Stimulated activated naive CD4-positive, alpha-beta T cell treated with Interleukin-2 at 50 U/mL for 16 hours (primary cell): ENCODE measurements around the gene MTX1.
A peak's percentile ranks its signal among the peaks of the same experiment; 100 is the strongest.
"Not testable (repeated sequence)": the region's sequence is repeated elsewhere in the genome, so short reads cannot be mapped to it uniquely, and the experiment has no call there.

Experiments
- DNase-seq: peaks from one replicate; lab custom pipeline; 2025; lab: John Stamatoyannopoulos, UW

The MTX1 gene, protein sequence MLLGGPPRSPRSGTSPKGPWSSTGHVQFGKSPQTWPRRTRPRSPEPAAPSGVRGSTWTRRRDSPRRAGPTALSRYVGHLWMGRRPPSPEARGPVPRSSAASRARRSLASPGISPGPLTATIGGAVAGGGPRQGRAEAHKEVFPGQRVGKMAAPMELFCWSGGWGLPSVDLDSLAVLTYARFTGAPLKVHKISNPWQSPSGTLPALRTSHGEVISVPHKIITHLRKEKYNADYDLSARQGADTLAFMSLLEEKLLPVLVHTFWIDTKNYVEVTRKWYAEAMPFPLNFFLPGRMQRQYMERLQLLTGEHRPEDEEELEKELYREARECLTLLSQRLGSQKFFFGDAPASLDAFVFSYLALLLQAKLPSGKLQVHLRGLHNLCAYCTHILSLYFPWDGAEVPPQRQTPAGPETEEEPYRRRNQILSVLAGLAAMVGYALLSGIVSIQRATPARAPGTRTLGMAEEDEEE

GRCh38 chr1:155208541-155209311, at the start of gene MTX1:
TSS of gene MTX1 (plus strand) at chr1:155208695. CDS start at chr1:155208805, 110 bp downstream.
- DNase-seq, result peak; percentile 87

GRCh38 chr1:155158991-155159390, 49.5 kb upstream of the MTX1 start:
- DNase-seq, result no peak

DNA sequence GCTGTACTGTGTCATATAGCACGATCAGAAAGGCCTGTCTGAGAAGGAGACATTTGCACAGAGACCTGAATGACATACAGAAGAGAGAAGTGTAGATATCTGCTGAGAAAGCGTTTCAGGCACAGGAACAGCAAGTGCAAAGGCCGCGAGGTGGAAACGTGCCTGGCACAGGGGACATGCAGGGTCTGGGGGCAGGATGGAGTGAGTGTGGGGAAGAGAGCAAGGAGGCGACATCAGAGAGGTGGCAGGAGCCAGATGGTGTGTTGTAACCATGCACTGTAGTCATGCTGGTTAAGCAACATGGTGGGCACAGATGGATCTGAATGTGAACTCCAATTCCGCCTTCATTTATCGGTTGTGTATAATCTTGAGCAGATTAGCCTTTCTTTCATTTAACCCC, 48.4 kb upstream of the MTX1 start:
- no peak for DNase-seq

GRCh38 chr1:155162631-155163030, 45.9 kb upstream of the MTX1 start:
- DNase-seq, result not testable (repeated sequence)

DNA sequence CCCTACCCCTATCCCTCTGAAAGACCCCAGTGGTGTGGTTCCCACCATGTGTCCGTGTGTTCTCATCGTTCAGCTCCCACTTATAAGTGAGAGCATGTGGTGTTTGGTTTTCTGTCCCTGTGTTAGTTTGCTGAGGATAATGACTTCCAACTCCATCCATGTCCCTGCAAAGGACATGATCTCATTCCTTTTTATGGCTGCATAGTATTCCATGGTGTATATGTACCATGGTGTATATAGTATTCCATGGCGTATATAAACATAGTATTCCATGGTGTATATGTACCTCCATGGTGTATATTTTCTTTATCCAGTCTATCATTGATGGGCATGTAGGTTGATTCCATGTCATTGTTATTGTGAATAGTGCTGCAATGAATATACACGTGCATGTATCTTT, 44.7 kb upstream of the MTX1 start:
- not testable (repeated sequence) for DNase-seq

DNA sequence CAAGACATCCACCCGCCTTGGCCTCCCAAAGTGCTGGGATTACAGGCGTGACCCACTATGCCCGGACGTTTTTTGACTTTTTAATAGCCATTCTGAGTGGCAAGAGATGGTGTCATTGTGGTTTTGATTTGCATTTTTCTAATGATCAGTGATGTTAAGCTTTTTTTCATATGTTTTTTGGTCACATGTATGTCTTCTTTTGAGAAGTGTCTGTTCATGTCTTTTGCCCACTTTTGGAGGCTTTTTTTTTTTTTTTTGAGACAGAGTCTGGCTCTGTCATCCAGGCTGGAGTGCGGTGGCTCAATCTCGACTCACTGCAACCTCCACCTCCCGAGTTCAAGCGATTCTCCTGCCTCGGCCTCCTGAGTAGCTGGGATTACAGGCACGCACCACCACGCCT, 43.9 kb upstream of the MTX1 start:
- not testable (repeated sequence) for DNase-seq

DNA sequence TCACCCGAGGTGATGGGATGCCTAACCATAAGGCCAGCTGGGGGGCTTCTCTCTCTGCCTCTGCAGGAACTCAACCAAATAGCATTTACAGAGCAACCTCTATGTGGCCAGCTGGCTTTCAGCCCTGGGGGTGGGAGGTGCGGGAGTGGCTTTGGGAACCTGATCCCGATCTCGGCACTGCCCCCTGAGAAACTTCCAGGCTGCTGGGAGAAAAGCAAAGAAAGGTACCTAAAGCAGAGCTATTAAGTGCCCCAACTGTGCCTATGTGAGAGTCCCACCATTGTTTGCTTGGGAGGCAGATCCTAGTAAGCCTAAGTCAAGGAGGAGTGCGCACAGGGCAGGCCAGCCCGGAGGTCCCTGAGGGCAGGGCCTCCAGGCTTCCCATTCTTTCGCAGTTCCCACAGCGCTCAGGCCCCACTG, 42.4 kb upstream of the MTX1 start:
- DNase-seq, result no peak

DNA sequence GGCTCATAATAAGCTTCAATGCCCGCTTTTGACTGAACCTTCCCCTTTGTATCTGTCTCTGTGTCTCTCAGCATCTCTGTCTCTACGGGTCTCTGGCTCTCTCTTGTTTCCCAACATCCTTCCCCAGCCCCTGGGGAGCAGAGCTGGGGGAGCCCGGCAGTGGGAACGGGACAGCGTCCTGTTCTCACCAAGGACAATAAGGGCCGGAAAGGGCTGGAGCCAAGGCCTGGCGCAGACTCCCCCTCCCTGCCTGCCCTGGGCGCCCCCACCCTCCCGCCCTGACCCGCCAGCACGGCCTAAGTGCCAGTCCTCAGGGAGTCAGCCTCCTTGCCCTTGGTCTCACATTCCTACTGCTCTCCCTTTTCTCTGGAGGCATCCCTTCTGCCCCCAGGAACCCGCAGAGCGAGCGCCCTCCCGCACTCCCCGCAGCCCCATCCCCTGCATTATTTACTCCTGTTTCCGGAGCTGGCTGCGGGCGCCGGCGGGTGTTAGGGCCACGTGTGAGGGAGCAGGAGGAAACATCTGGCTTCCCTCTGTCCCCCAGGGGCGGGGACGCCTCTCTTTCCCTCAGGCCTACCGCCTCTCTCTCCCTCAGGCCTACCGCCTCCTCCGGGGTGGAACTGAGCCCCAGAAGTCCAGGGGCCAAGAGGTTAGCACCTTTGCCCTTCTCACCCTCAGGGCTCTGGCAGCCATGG, 41.9 kb upstream of the MTX1 start:
- no peak for DNase-seq

GRCh38 chr1:155167166-155168104, 41.1 kb upstream of the MTX1 start:
- peak; percentile 77 for DNase-seq

GRCh38 chr1:155168105-155168445, 40.4 kb upstream of the MTX1 start:
- DNase-seq, result not testable (repeated sequence)

DNA sequence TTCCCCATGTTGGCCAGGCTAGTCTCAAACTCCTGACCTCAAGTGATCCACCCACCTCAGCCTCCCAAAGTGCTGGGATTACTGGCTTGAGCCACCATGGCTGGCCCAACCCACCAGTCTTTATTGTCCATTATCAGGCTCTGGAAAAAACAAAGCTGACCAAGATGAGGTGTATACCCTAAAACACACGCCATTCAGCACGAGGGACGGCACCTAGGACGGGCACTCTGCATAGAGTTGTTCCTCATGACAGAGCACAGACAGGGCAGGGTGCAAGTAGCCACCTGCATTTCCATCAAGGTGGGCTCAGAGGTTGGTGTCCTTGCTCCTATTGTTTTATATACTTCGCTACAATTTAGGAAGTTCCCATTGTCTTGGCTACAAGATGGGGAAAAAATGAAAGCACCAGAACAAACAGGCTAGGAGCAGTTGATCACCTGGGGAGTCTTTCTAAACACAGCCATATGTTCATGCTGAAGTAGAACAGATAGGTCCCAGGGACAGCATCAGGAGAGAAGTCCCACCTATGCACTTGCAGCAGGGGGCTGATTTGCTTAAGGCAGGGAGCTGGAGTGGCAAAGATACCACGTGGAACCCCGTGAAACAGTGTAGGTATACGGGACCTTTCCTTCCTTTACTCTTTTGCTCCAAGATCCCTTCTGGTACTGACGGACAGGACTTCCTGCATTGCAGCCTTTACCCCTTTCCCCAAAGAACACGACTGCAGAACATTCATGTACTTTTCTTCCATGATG, 39.9 kb upstream of the MTX1 start:
- no peak for DNase-seq

DNA sequence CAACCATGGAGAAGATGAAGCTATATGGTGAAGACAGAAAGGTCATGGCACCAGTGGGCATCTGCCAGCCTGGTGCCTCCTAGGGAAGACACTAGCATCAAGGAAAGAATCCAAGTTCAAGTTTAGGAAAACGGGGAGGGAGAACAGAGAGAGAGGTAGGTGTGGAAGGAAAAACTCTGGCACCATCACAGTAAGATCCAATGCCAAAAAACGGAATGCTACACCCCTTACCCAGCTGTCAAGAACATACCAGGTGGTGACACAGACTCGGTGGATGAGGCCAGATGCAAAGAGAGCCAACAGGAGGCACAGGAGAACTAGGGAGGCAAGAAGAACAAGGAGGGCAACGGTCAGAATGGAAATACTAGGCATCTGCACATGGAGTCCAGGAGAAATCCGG, 39.0 kb upstream of the MTX1 start:
- DNase-seq, result no peak

DNA sequence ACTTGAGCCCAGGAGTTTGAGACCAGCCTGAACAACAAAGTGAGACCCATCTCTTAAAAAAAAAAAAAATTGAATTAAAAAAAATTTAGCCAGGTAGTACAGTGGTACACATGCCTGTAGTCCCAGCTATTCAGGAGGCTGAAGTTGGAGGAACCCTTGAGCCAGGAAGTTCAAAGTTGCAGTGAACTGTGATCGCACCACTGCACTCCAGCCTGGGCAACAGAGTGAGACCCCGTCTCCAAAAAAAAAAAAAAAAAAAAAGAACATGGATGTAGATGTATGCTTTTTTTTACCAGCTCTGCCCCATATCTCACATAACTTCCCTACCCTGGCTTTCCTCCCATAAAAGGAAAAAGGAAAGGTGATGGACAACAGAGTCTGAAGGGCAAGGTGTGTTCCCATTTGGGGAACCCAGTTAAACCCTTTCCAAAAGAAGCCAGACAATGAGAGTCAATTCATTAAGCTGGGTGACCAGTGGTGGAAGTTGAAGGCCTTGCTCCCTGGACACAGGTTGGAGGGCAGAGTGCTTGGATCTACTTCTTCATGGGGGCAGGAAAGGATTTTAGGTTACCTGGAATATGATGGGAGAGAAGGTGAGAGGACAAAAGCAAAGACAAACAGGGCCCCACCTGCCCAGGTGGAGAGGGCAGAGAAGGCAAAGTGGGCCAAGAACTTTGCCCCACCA, 38.3 kb upstream of the MTX1 start:
- no peak for DNase-seq

DNA sequence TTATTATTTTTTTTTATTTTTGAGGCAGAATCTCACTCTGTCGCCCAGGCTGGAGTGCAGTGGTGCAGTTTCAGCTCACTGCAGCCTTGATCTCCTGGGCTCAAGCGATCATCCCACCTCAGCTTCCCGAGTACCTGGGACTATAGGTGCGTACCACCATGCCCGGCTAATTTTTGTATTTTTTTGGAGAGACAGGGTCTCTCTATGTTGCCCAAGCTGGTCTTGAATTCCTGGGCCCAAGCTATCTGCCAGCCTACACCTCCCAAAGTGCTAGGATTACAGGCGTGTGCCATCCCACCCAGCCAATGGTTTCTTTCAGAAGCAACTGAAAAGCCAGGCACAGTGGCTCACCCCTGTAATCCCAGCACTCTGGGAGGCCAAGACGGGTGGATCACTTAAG, 37.7 kb upstream of the MTX1 start:
- DNase-seq, result no peak

- no peak for DNase-seq
Measured at GRCh38 chr1:155171836-155172731, 36.4 kb upstream of the MTX1 start.

- DNase-seq, result peak; percentile 93
Measured at GRCh38 chr1:155172732-155173477, 35.6 kb upstream of the MTX1 start, which contains the start of gene KRTCAP2. TSS of gene KRTCAP2 (minus strand) at chr1:155173304. CDS start at chr1:155173224, 80 bp downstream.

- peak; percentile 73 for DNase-seq
Measured at GRCh38 chr1:155173478-155174323, 34.8 kb upstream of the MTX1 start, which contains the start of gene TRIM46. TSS of gene TRIM46 (plus strand) at chr1:155173849. CDS start at chr1:155173967, 118 bp downstream.
